Measurements from ENCODE around the gene PLCD1. TPM values are rescaled to one million over a fixed set of nuclear protein-coding genes. Genes with fewer than 3 reads are reported as not detected.
"Not testable (repeated sequence)": the region's sequence is repeated elsewhere in the genome, so short reads cannot be mapped to it uniquely, and the experiment has no call there.

Gene PLCD1
- polyA plus RNA-seq, 3 donors, result 20.2 to 23.5 (median 23.1) TPM

- no peak for DNase-seq (ENCODE audit: low read depth in 3 of 3, low spot score in 2 of 3)
Observed at GRCh38 chr3:37989821-37990480, 39.5 kb downstream of the PLCD1 start.

GRCh38 chr3:37988931-37989525 lies 40.4 kb downstream of the PLCD1 start:
- DNase-seq (ENCODE audit: low read depth in 3 of 3, low spot score in 2 of 3), result no peak

- not testable (repeated sequence) for DNase-seq (ENCODE audit: low read depth in 3 of 3, low spot score in 2 of 3)
Observed at GRCh38 chr3:37988376-37988775, 41.1 kb downstream of the PLCD1 start.

GRCh38 chr3:37987751-37988179 lies 41.7 kb downstream of the PLCD1 start:
- no peak for DNase-seq (ENCODE audit: low read depth in 3 of 3, low spot score in 2 of 3)

GRCh38 chr3:37987315-37987697 lies 42.1 kb downstream of the PLCD1 start:
- no peak for DNase-seq (ENCODE audit: low read depth in 3 of 3, low spot score in 2 of 3)

GRCh38 chr3:37986479-37987314 lies 42.7 kb downstream of the PLCD1 start:
- no peak for DNase-seq (ENCODE audit: low read depth in 3 of 3, low spot score in 2 of 3)

GRCh38 chr3:37985637-37986320 lies 43.7 kb downstream of the PLCD1 start:
- no peak for DNase-seq (ENCODE audit: low read depth in 3 of 3, low spot score in 2 of 3)

GRCh38 chr3:37984596-37984995 lies 44.8 kb downstream of the PLCD1 start:
- DNase-seq (ENCODE audit: low read depth in 3 of 3, low spot score in 2 of 3), result no peak

- no peak for DNase-seq (ENCODE audit: low read depth in 3 of 3, low spot score in 2 of 3)
Observed at GRCh38 chr3:37984051-37984450, 45.4 kb downstream of the PLCD1 start.

- no peak for DNase-seq (ENCODE audit: low read depth in 3 of 3, low spot score in 2 of 3)
Observed at GRCh38 chr3:37982331-37982730, 47.1 kb downstream of the PLCD1 start.

GRCh38 chr3:37981348-37981664 lies 48.1 kb downstream of the PLCD1 start:
- DNase-seq (ENCODE audit: low read depth in 3 of 3, low spot score in 2 of 3), result no peak

- no peak for DNase-seq (ENCODE audit: low read depth in 3 of 3, low spot score in 2 of 3)
Observed at GRCh38 chr3:37980462-37981347, 48.7 kb downstream of the PLCD1 start.

- DNase-seq (ENCODE audit: low read depth in 3 of 3, low spot score in 2 of 3), result no peak
Observed at GRCh38 chr3:37979541-37980461, 49.6 kb downstream of the PLCD1 start.

GRCh38 chr3:37974121-37975083 lies 55.0 kb downstream of the PLCD1 start:
- no peak for DNase-seq (ENCODE audit: low read depth in 3 of 3, low spot score in 2 of 3)

- DNase-seq (ENCODE audit: low read depth in 3 of 3, low spot score in 2 of 3), result no peak
Observed at GRCh38 chr3:37973246-37974054, 56.0 kb downstream of the PLCD1 start.

GRCh38 chr3:37972056-37972455 lies 57.4 kb downstream of the PLCD1 start:
- not testable (repeated sequence) for DNase-seq (ENCODE audit: low read depth in 3 of 3, low spot score in 2 of 3)

GRCh38 chr3:37971467-37971866 lies 58.0 kb downstream of the PLCD1 start:
- no peak for DNase-seq (ENCODE audit: low read depth in 3 of 3, low spot score in 2 of 3)
